ENCODE data around the gene IGFBP7.

Gene IGFBP7

DNA sequence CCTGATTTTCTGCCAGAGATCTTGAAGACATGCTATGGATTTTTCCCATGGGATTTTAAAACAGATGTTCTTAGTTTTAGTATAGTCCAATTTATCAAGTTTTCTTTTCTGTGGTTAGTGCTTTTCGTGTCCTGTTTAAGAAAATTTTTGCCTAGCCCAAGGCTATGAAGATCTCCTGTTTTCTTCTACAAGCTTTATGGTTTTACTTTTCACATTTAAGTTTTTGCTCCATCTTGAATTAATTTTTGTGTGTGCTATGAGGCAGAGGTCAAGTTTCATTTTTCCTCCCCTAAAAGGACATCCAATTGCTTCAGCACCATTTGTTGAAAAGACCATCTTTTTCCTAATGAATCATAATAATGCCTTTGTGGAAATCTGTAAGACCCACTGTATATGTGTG is 65.9 kb downstream of the IGFBP7 start:
- no CpG with 5 or more reads among the region's 1 CpG for WGBS, 2 donors (ENCODE audit: extremely low coverage in 2 of 2, insufficient read length in 2 of 2, insufficient replicate concordance in 1 of 2)
- H2BK5ac ChIP-seq (ENCODE audit: low read length) = no peak overlapping the region

DNA sequence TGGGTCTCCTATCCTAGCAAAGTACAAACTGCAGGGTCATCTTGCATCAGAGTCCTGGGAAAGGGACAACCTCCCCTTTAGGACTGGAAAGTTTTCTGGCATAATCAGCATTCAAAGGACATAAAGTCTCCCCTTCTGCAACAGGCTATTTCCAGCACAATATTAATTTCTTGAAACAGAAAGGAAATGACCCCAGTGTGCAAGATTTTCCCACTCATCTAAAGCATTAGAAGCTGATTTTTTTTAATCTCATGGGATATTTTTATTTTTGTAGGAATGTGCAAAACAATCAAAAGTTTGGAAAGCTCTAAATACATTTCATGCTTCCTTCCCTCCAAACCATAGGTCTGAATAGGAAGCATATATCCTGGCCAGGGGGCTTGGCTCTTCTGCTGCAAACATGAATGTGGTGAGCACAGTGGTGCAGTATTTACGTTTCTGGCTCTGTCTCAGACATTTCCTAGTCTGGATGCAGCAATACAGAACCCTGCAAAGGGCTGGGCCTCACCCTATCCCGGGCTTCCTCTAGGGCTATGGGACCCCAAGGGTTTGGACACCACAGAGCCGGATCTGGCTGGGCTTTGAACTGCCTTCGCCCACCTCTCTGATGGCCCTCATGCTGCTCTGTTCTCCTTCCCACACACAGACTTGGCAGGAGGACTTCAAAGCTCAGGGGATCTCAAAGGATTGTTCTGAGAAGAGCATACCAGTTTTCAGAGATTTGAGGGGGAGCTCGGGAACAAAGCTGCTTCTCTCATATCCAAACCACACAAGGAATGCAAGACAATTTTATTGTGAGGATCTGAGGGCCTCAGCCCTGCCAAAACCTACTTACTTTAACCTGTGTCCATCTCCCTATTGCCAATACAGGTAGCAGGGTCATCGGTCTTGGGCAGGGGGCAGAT is 66.6 kb downstream of the IGFBP7 start:
- Histone ChIP-seq H3K9ac (ENCODE audit: low read depth, low read length, poor library complexity) (no peak overlapping the region), H3K14ac (ENCODE audit: low read length) (no peak overlapping the region), H2BK15ac (ENCODE audit: low read length) (no peak overlapping the region), H3K4me1 (ENCODE audit: control insufficient read depth in 2 of 2, insufficient read depth in 1 of 2, low read depth in 1 of 2, low read length in 2 of 2) (peaks cover 0 to 1% of the 10 kb centered on the region in 2 donors), H3K36me3 (replicated peaks in 1 of 2; ENCODE audit: control insufficient read depth in 2 of 2, insufficient read depth in 2 of 2, low read length in 2 of 2) (no peaks in the 10 kb centered on the region), H3K79me1 (ENCODE audit: low read depth, low read length) (no peaks in the 10 kb centered on the region), H3K23ac (ENCODE audit: low read depth, low read length, poor library complexity) (no peak overlapping the region), H2AK5ac (ENCODE audit: low read depth, low read length) (no peak overlapping the region), H4K8ac (ENCODE audit: low read depth, low read length) (no peak overlapping the region), H2AFZ (ENCODE audit: low read length) (no peak overlapping the region), H3K18ac (ENCODE audit: low read length) (no peak overlapping the region), H2BK12ac (ENCODE audit: low read length) (no peak overlapping the region), H4K91ac (ENCODE audit: low read depth, low read length, poor library complexity) (no peak overlapping the region), H3K9me3 (replicated peaks in 1 of 2; ENCODE audit: control insufficient read depth in 2 of 2, insufficient read depth in 1 of 2, low read depth in 1 of 2, low read length in 2 of 2) (peaks cover 0 to 4% of the 10 kb centered on the region in 2 donors), H3K27ac (replicated peaks; ENCODE audit: low read length) (no peak overlapping the region), H2BK5ac (ENCODE audit: low read length) (no peak overlapping the region), H2BK120ac (ENCODE audit: low read depth, low read length) (no peak overlapping the region), H3K27me3 (ENCODE audit: control insufficient read depth in 3 of 3, insufficient read depth in 3 of 3, low read depth in 1 of 3, low read length in 3 of 3) (no peaks in the 10 kb centered on the region), H3K4me3 (ENCODE audit: low read length in 2 of 2) (no peak overlapping the region), H3K4me2 (ENCODE audit: insufficient read depth, low read length, poor library complexity, severe bottlenecking) (no peak overlapping the region), H3K4ac (ENCODE audit: low read length) (no peak overlapping the region)
- DNase-seq (ENCODE audit: low spot score) = no peak
- no CpG with 5 or more reads among the region's 6 CpGs for whole genome bisulfite sequencing, 2 donors (ENCODE audit: extremely low coverage in 2 of 2, insufficient read length in 2 of 2, insufficient replicate concordance in 1 of 2)

More for the DNA sequence above, 65.9 kb downstream of the IGFBP7 start:
- no peak overlapping the region for H4K91ac ChIP-seq (ENCODE audit: low read depth, low read length, poor library complexity)
- no peak overlapping the region for H4K8ac ChIP-seq (ENCODE audit: low read depth, low read length)
- no peak overlapping the region for H3K4ac ChIP-seq (ENCODE audit: low read length)
- H3K18ac ChIP-seq (ENCODE audit: low read length) = no peak overlapping the region
- H3K4me3 ChIP-seq (ENCODE audit: low read length in 2 of 2) = no peak overlapping the region
- no peak overlapping the region for H2AFZ ChIP-seq (ENCODE audit: low read length)
- no peak overlapping the region for H3K4me2 ChIP-seq (ENCODE audit: insufficient read depth, low read length, poor library complexity, severe bottlenecking)
- no peak overlapping the region for H3K9ac ChIP-seq (ENCODE audit: low read depth, low read length, poor library complexity)
- no peak overlapping the region for H3K23ac ChIP-seq (ENCODE audit: low read depth, low read length, poor library complexity)
- DNase-seq (ENCODE audit: low spot score) = no peak
- no peaks in the 10 kb centered on the region for H3K27me3 ChIP-seq (ENCODE audit: control insufficient read depth in 3 of 3, insufficient read depth in 3 of 3, low read depth in 1 of 3, low read length in 3 of 3)
- no peak overlapping the region for H3K14ac ChIP-seq (ENCODE audit: low read length)
- no peak overlapping the region for H3K27ac ChIP-seq (replicated peaks; ENCODE audit: low read length)
- no peaks in the 10 kb centered on the region for H3K79me1 ChIP-seq (ENCODE audit: low read depth, low read length)
- no peak overlapping the region for H2AK5ac ChIP-seq (ENCODE audit: low read depth, low read length)
- H3K9me3 ChIP-seq (replicated peaks in 1 of 2; ENCODE audit: control insufficient read depth in 2 of 2, insufficient read depth in 1 of 2, low read depth in 1 of 2, low read length in 2 of 2) = peaks cover 0 to 4% of the 10 kb centered on the region in 2 donors
- H2BK120ac ChIP-seq (ENCODE audit: low read depth, low read length) = no peak overlapping the region
- peaks cover 0 to 1% of the 10 kb centered on the region in 2 donors for H3K4me1 ChIP-seq (ENCODE audit: control insufficient read depth in 2 of 2, insufficient read depth in 1 of 2, low read depth in 1 of 2, low read length in 2 of 2)
- H2BK12ac ChIP-seq (ENCODE audit: low read length) = no peak overlapping the region
- no peaks in the 10 kb centered on the region for H3K36me3 ChIP-seq (replicated peaks in 1 of 2; ENCODE audit: control insufficient read depth in 2 of 2, insufficient read depth in 2 of 2, low read length in 2 of 2)
- H2BK15ac ChIP-seq (ENCODE audit: low read length) = no peak overlapping the region

DNA sequence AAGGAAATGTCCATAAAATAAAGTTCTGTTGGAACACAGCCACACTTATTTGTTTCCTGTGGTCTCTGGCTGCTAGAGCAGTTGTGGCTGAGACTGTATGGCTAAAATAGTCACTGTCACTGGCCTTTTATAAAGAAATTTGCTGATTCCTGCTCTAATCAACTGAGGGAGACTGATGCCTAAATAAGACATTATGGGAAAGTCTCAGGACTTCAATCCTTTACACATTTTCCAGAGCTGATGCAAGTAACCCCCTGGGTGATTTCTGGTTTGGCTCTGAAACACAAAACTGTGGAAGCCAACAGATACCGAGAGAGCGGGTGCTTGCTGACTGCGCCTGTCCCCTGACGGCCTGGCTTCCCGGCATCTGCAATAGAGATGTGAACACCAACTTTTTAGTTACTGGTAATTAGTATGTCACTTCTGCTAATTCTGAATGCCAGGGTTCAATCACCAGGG is 67.4 kb downstream of the IGFBP7 start:
- peaks cover 0 to 1% of the 10 kb centered on the region in 2 donors for H3K4me1 ChIP-seq (ENCODE audit: control insufficient read depth in 2 of 2, insufficient read depth in 1 of 2, low read depth in 1 of 2, low read length in 2 of 2)
- no peak overlapping the region for H3K4ac ChIP-seq (ENCODE audit: low read length)
- H2AK5ac ChIP-seq (ENCODE audit: low read depth, low read length) = no peak overlapping the region
- no peak overlapping the region for H3K4me3 ChIP-seq (ENCODE audit: low read length in 2 of 2)
- H4K8ac ChIP-seq (ENCODE audit: low read depth, low read length) = no peak overlapping the region
- H2BK15ac ChIP-seq (ENCODE audit: low read length) = no peak overlapping the region
- WGBS, 2 donors (ENCODE audit: extremely low coverage in 2 of 2, insufficient read length in 2 of 2, insufficient replicate concordance in 1 of 2) = no CpG with 5 or more reads among the region's 5 CpGs
- no peak overlapping the region for H3K14ac ChIP-seq (ENCODE audit: low read length)
- no peaks in the 10 kb centered on the region for H3K36me3 ChIP-seq (replicated peaks in 1 of 2; ENCODE audit: control insufficient read depth in 2 of 2, insufficient read depth in 2 of 2, low read length in 2 of 2)
- no peak overlapping the region for H2BK5ac ChIP-seq (ENCODE audit: low read length)
- H3K18ac ChIP-seq (ENCODE audit: low read length) = no peak overlapping the region
- no peak overlapping the region for H3K23ac ChIP-seq (ENCODE audit: low read depth, low read length, poor library complexity)
- H3K9me3 ChIP-seq (replicated peaks in 1 of 2; ENCODE audit: control insufficient read depth in 2 of 2, insufficient read depth in 1 of 2, low read depth in 1 of 2, low read length in 2 of 2) = peaks cover 0 to 4% of the 10 kb centered on the region in 2 donors
- no peak overlapping the region for H4K91ac ChIP-seq (ENCODE audit: low read depth, low read length, poor library complexity)
- no peak overlapping the region for H3K27ac ChIP-seq (replicated peaks; ENCODE audit: low read length)
- no peak overlapping the region for H2BK120ac ChIP-seq (ENCODE audit: low read depth, low read length)
- H2AFZ ChIP-seq (ENCODE audit: low read length) = no peak overlapping the region
- H3K9ac ChIP-seq (ENCODE audit: low read depth, low read length, poor library complexity) = no peak overlapping the region
- no peak for DNase-seq (ENCODE audit: low spot score)
- H3K4me2 ChIP-seq (ENCODE audit: insufficient read depth, low read length, poor library complexity, severe bottlenecking) = no peak overlapping the region
- no peaks in the 10 kb centered on the region for H3K79me1 ChIP-seq (ENCODE audit: low read depth, low read length)
- no peaks in the 10 kb centered on the region for H3K27me3 ChIP-seq (ENCODE audit: control insufficient read depth in 3 of 3, insufficient read depth in 3 of 3, low read depth in 1 of 3, low read length in 3 of 3)
- H2BK12ac ChIP-seq (ENCODE audit: low read length) = no peak overlapping the region

GRCh38 chr4:57041020-57041419 is 69.2 kb downstream of the IGFBP7 start:
- no peak overlapping the region for H3K9ac ChIP-seq (ENCODE audit: low read depth, low read length, poor library complexity)
- H3K27ac ChIP-seq (replicated peaks; ENCODE audit: low read length) = no peak overlapping the region
- no peak overlapping the region for H2AK5ac ChIP-seq (ENCODE audit: low read depth, low read length)
- no peaks in the 10 kb centered on the region for H3K79me1 ChIP-seq (ENCODE audit: low read depth, low read length)
- no peak overlapping the region for H3K23ac ChIP-seq (ENCODE audit: low read depth, low read length, poor library complexity)
- no peaks in the 10 kb centered on the region for H3K27me3 ChIP-seq (ENCODE audit: control insufficient read depth in 3 of 3, insufficient read depth in 3 of 3, low read depth in 1 of 3, low read length in 3 of 3)
- no peak overlapping the region for H3K18ac ChIP-seq (ENCODE audit: low read length)
- H3K14ac ChIP-seq (ENCODE audit: low read length) = no peak overlapping the region
- peaks cover 0 to 1% of the 10 kb centered on the region in 2 donors for H3K4me1 ChIP-seq (ENCODE audit: control insufficient read depth in 2 of 2, insufficient read depth in 1 of 2, low read depth in 1 of 2, low read length in 2 of 2)
- no peak overlapping the region for H2BK120ac ChIP-seq (ENCODE audit: low read depth, low read length)
- no peak overlapping the region for H2BK15ac ChIP-seq (ENCODE audit: low read length)
- no peak for DNase-seq (ENCODE audit: low spot score)
- H3K4ac ChIP-seq (ENCODE audit: low read length) = no peak overlapping the region
- H3K4me3 ChIP-seq (ENCODE audit: low read length in 2 of 2) = no peak overlapping the region
- no CpG with 5 or more reads among the region's 1 CpG for WGBS, 2 donors (ENCODE audit: extremely low coverage in 2 of 2, insufficient read length in 2 of 2, insufficient replicate concordance in 1 of 2)
- H2AFZ ChIP-seq (ENCODE audit: low read length) = no peak overlapping the region
- H3K36me3 ChIP-seq (replicated peaks in 1 of 2; ENCODE audit: control insufficient read depth in 2 of 2, insufficient read depth in 2 of 2, low read length in 2 of 2) = no peaks in the 10 kb centered on the region
- H2BK12ac ChIP-seq (ENCODE audit: low read length) = no peak overlapping the region
- no peak overlapping the region for H2BK5ac ChIP-seq (ENCODE audit: low read length)
- no peak overlapping the region for H4K91ac ChIP-seq (ENCODE audit: low read depth, low read length, poor library complexity)
- H3K9me3 ChIP-seq (replicated peaks in 1 of 2; ENCODE audit: control insufficient read depth in 2 of 2, insufficient read depth in 1 of 2, low read depth in 1 of 2, low read length in 2 of 2) = no peaks in the 10 kb centered on the region
- no peak overlapping the region for H4K8ac ChIP-seq (ENCODE audit: low read depth, low read length)
- H3K4me2 ChIP-seq (ENCODE audit: insufficient read depth, low read length, poor library complexity, severe bottlenecking) = no peak overlapping the region
